ENCODE measurements around the gene EPSTI1. TPM values are rescaled to one million over a fixed set of nuclear protein-coding genes. Genes with fewer than 3 reads are reported as not detected.

The EPSTI1 gene
- total RNA-seq, 3 donors from 2014 or later (not counting 1 experiment from before 2014, with no cell fraction given), result 23.4 to 57.4 (median 34.4) TPM

DNA sequence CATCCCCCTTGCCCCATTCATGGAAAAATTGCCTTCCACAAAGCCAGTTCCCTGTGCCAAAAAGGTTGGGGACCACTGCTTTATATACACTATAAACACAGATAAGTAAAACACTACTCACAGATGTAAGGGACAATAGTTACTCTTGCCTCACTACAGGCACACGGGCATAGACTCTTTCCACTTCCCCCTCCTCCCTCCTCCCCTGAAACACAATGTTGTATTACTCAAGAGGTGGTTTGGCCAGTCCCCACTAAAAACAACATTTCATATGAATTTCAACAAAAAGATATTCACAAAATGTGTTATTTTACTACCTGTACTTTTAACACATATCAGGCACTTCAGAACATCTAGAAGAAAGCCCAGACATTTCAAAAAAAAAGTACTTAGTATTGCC lies 45.1 kb downstream of the EPSTI1 start:
- Mint-ChIP-seq H3K4me1 (peaks cover 0 to 10% of the 10 kb centered on the region in 2 donors), H3K27ac (no peak overlapping the region), H3K36me3 (peaks cover 11% of the 10 kb centered on the region), H3K4me3 (no peak overlapping the region), H3K27me3 (ENCODE audit: low read depth in 2 of 2) (no peaks in the 10 kb centered on the region), H3K9me3 (no peaks in the 10 kb centered on the region)
- no peak for ATAC-seq
- peaks cover 30% of the 10 kb centered on the region for H3K36me3 ChIP-seq (ENCODE audit: control insufficient read depth, insufficient read depth, low read length)
- TF ChIP-seq, protein P1, sequence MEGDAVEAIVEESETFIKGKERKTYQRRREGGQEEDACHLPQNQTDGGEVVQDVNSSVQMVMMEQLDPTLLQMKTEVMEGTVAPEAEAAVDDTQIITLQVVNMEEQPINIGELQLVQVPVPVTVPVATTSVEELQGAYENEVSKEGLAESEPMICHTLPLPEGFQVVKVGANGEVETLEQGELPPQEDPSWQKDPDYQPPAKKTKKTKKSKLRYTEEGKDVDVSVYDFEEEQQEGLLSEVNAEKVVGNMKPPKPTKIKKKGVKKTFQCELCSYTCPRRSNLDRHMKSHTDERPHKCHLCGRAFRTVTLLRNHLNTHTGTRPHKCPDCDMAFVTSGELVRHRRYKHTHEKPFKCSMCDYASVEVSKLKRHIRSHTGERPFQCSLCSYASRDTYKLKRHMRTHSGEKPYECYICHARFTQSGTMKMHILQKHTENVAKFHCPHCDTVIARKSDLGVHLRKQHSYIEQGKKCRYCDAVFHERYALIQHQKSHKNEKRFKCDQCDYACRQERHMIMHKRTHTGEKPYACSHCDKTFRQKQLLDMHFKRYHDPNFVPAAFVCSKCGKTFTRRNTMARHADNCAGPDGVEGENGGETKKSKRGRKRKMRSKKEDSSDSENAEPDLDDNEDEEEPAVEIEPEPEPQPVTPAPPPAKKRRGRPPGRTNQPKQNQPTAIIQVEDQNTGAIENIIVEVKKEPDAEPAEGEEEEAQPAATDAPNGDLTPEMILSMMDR (IDR thresholded peaks at IDR 0.05), result no peak
- no peaks in the 10 kb centered on the region for H3K4me1 ChIP-seq (ENCODE audit: control insufficient read depth, insufficient read depth, low read length)
- 50% methylated on average over 1 of the region's 1 CpG for WGBS (ENCODE audit: insufficient coverage)
- intact Hi-C loops (cut with micrococcal nuclease), result no loop called here
- H3K4me3 ChIP-seq (ENCODE audit: low read length), result no peak overlapping the region
- no peaks in the 10 kb centered on the region for H3K9me3 ChIP-seq (ENCODE audit: control insufficient read depth, insufficient read depth, low read length)
- DNase-seq, result no peak
- no peak overlapping the region for H3K27ac ChIP-seq (ENCODE audit: low read length)
- no peaks in the 10 kb centered on the region for H3K27me3 ChIP-seq (ENCODE audit: control insufficient read depth, insufficient read depth, low read length)

DNA sequence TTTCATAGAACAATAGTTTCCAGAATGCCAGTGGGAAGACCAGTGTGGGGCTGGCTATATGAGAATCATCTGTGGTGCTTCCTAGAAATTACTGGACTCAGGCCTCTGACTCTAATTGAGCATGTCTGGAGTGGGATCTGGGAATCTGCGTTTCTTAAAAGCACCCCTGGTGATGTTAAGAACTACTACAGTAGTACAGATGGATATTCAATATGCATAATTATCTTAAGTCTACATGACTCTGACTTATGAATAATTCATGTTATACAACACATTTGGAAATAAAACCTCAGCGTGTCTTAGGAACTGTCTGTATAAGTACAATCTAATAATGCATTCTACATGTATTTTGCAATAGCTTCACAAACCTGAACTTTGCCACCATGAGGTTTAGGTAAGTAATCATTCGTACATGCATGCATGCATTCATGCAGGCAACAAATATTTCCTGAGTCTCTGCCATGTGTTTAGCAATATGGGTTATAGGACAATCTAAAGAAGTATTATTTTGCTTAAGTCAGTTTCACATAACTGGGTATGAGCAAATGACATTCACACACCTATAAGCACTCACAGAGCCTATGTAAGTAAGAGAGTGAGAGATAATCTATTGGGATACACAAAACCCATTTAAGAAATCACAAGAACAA lies 62.0 kb downstream of the EPSTI1 start:
- H3K27ac ChIP-seq (ENCODE audit: low read length), result no peak overlapping the region
- H3K4me1 Mint-ChIP-seq, result peaks cover 18 to 23% of the 10 kb centered on the region in 2 donors
- ATAC-seq, result no peak
- no peak overlapping the region for H3K4me3 ChIP-seq (ENCODE audit: low read length)
- H3K36me3 ChIP-seq (ENCODE audit: control insufficient read depth, insufficient read depth, low read length), result peaks cover 15% of the 10 kb centered on the region
- no peak overlapping the region for H3K4me3 Mint-ChIP-seq
- intact Hi-C loops (cut with micrococcal nuclease), result no loop called here
- TF ChIP-seq, protein P1 (IDR thresholded peaks at IDR 0.05), result no peak
- WGBS (ENCODE audit: insufficient coverage), result 77% methylated on average over 2 of the region's 3 CpGs
- peaks cover 11% of the 10 kb centered on the region for H3K36me3 Mint-ChIP-seq
- no peaks in the 10 kb centered on the region for H3K4me1 ChIP-seq (ENCODE audit: control insufficient read depth, insufficient read depth, low read length)
- DNase-seq, result no peak
- no peak overlapping the region for H3K27ac Mint-ChIP-seq
- no peaks in the 10 kb centered on the region for H3K27me3 Mint-ChIP-seq (ENCODE audit: low read depth in 2 of 2)
- H3K9me3 Mint-ChIP-seq, result no peaks in the 10 kb centered on the region
- no peaks in the 10 kb centered on the region for H3K9me3 ChIP-seq (ENCODE audit: control insufficient read depth, insufficient read depth, low read length)
- H3K27me3 ChIP-seq (ENCODE audit: control insufficient read depth, insufficient read depth, low read length), result no peaks in the 10 kb centered on the region

DNA sequence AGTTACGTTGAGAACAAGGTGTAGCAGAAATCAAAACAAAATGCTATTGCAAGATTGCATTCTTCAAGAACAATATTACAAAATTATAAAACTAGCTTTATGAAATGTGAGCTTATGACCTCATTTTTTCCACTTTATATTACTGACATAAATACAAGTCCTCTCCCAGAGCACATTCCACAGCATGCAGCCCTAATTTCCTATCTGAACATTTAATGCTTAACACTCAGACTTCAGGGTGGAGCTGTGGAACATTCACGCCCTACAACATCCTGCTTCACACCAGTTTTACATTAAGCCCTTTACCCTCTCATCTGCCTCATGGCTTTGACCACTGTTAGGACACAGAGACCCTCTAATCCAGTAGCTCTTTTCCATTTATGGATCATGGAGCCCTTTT lies 65.5 kb downstream of the EPSTI1 start:
- 82% methylated on average over 2 of the region's 2 CpGs for WGBS (ENCODE audit: insufficient coverage)

More for the DNA sequence above, 65.5 kb downstream of the EPSTI1 start:
- Mint-ChIP-seq H3K4me3 (no peak overlapping the region), H3K4me1 (peaks cover 14 to 23% of the 10 kb centered on the region in 2 donors), H3K27ac (peak overlapping the region; percentile 18 to 22), H3K9me3 (no peaks in the 10 kb centered on the region), H3K27me3 (ENCODE audit: low read depth in 2 of 2) (no peaks in the 10 kb centered on the region), H3K36me3 (peaks cover 25% of the 10 kb centered on the region)
- Histone ChIP-seq H3K36me3 (ENCODE audit: control insufficient read depth, insufficient read depth, low read length) (peaks cover 33% of the 10 kb centered on the region), H3K4me3 (ENCODE audit: low read length) (no peak overlapping the region), H3K9me3 (ENCODE audit: control insufficient read depth, insufficient read depth, low read length) (no peaks in the 10 kb centered on the region), H3K27ac (ENCODE audit: low read length) (no peak overlapping the region), H3K4me1 (ENCODE audit: control insufficient read depth, insufficient read depth, low read length) (no peaks in the 10 kb centered on the region), H3K27me3 (ENCODE audit: control insufficient read depth, insufficient read depth, low read length) (no peaks in the 10 kb centered on the region)
- DNase-seq, result no peak
- TF ChIP-seq, protein P1 (IDR thresholded peaks at IDR 0.05), result no peak
- intact Hi-C loops (cut with micrococcal nuclease), result no loop called here
- ATAC-seq, result peak in 1 of 3 donors; percentile 49

Data from natural killer cell (primary cell).